ENCODE measurements around the gene HCK. TPM values are rescaled to one million over a fixed set of nuclear protein-coding genes. Genes with fewer than 3 reads are reported as not detected.

The HCK gene
- total RNA-seq (8.3 TPM), polyA plus RNA-seq (12.2 TPM)

DNA sequence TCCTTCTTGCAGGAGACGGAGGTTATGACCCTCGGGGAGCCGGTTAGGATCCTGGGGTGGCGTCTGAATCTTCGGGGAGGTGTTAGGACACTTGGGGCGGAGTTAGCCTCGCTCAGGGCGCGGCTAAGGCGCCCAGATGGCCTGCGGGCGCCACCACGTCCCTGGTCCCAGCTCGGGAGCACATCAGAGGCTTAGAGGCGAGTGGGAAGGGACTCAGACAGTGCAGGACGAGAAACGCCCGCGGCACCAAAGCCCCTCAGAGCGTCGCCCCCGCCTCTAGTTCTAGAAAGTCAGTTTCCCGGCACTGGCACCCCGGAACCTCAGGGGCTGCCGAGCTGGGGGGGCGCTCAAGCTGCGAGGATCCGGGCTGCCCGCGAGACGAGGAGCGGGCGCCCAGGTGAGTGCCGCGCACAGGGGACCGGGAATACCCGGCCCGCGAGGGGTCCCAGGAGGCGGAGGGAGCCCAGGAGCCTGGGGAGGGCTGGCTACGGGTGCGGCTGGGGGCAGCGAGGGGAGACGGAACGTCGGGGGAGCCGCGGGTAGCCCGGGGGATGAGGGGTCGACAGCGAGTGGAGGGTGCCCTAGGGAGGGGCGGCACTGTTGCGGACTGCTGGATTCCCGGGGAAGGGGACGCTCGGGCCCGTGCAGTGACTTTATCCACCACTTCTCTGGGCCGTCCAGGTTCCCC, at the start of gene HCK:
Gene HCK, plus strand, starts transcription at position 153 of the 688 bp plus-strand sequence.
- Histone ChIP-seq H3K4me1 (ENCODE audit: insufficient read depth) (no peaks in the 10 kb centered on the region), H3K27ac (ENCODE audit: low read depth) (peak within 1 kb of the TSS; percentile 38), H3K4me3 (ENCODE audit: low read depth, low read length) (peak within 1 kb of the TSS; percentile 37), H3K36me3 (ENCODE audit: insufficient read depth) (no peaks in the 10 kb centered on the region)
- 2% methylated on average over 58 of the region's 58 CpGs for WGBS
- no peak for DNase-seq (ENCODE audit: extremely low spot score)

DNA sequence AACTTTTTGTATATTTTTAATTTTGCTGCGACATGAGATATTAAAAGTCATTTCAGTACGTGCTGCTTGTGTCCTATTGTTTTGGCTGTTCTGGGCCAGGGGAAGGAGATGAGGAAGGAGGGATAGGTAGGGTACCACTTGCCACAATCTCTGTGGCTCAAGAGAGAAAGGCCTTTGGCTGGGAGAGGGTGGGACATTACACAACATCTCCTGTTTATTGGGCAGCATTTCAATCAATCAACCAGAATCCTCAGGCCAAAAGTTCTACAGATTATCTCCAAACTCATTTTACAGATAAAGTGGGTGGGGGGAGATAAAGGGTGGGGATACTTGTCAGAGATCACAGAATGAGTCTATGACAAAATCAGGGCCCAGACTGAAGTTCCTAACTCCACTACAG, 48.7 kb upstream of the HCK start:
- H3K4me1 ChIP-seq (ENCODE audit: insufficient read depth) = no peaks in the 10 kb centered on the region
- no peak for DNase-seq (ENCODE audit: extremely low spot score)
- no peak overlapping the region for H3K4me3 ChIP-seq (ENCODE audit: low read depth, low read length)
- 61% methylated on average over 2 of the region's 2 CpGs for WGBS
- no peak overlapping the region for H3K27ac ChIP-seq (ENCODE audit: low read depth)
- H3K36me3 ChIP-seq (ENCODE audit: insufficient read depth) = no peaks in the 10 kb centered on the region

DNA sequence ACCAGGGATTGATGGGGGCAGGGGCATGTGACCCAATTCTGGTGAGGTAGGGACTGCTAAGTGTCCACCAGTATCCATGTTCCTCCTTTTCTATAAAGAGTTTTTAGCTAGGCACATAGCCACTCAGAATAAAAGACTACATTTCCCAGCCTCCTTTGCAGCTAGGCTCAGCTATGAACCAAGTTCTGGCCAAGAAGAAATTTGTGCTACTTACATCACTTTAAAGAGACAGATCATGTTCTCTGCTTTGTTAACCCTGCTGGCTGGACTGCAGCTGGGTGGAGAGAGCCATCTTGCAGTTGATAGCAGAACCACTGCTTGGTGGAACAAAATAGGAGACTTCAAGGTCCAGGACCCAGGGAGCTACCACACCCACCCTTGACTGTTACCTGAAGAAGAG, 47.1 kb upstream of the HCK start:
- Histone ChIP-seq H3K27ac (ENCODE audit: low read depth) (no peak overlapping the region), H3K36me3 (ENCODE audit: insufficient read depth) (no peaks in the 10 kb centered on the region), H3K4me1 (ENCODE audit: insufficient read depth) (no peaks in the 10 kb centered on the region), H3K4me3 (ENCODE audit: low read depth, low read length) (no peak overlapping the region)
- DNase-seq (ENCODE audit: extremely low spot score) = no peak

DNA sequence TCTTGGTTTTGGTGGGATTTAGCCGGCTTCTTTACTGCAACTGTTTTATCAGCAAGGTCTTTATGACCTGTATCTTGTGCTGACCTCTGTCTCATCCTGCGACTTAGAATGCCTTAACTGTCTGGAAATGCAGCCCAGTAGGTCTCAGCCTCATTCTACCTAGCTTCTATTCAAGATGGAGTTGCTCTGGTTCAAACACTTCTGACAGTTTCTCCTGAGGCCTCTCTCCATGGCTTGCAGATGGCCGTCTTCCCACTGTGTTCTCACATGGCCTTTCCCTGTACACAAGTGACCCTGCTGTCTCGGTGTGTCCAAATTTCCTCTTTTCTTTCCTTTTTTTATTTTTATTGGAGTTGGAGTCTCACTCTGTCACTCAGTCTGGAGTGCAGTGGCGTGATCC, 46.0 kb upstream of the HCK start:
- Histone ChIP-seq H3K27ac (ENCODE audit: low read depth) (no peak overlapping the region), H3K36me3 (ENCODE audit: insufficient read depth) (no peaks in the 10 kb centered on the region), H3K4me3 (ENCODE audit: low read depth, low read length) (no peak overlapping the region), H3K4me1 (ENCODE audit: insufficient read depth) (no peaks in the 10 kb centered on the region)
- 79% methylated on average over 5 of the region's 5 CpGs for WGBS
- no peak for DNase-seq (ENCODE audit: extremely low spot score)

DNA sequence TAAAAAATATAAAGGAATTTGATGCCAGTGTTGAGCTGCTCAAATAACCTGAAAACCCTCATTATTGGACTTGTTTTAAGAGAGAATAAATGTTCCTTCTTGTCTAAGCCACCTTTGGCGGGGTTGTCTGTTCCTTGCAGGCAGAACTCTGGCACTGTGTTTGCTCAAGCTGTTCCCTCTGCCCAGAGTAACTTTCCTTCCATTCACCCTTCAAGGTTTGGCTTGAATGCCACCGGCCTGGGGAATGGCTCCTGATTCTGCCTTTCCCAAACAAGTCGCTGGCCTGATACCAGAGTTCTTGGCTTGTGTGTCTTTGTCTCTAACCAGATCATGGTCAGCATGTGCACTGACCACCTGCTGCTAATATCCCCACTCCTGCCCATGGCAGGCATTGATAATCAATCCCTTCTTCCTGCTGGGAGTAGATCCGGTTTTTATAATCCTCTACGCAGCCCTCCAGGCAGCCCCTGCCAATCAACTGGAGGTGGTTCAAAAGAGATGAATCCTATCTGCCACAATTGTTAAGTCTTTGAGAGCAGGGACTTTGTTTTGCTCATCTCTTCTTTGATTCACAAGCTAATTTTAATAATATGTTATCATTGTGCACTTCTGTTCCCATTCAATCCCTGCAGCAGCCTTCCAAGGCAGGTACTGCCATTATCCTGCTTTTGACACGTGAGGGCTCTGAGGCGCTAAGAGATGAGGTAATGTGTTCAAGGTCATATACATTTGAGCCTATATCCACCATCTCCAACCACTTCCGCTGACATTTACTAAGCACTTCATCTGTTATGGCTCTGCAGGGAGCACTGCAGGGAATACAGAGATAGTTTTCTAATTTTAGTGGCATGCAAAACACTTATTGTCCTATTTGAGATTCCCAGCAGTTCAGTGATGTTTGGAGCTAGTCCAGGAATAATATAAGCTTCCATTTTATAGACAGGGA, 44.9 kb upstream of the HCK start:
- Histone ChIP-seq H3K27ac (ENCODE audit: low read depth) (no peak overlapping the region), H3K4me1 (ENCODE audit: insufficient read depth) (no peaks in the 10 kb centered on the region), H3K36me3 (ENCODE audit: insufficient read depth) (no peaks in the 10 kb centered on the region), H3K4me3 (ENCODE audit: low read depth, low read length) (no peak overlapping the region)
- DNase-seq (ENCODE audit: extremely low spot score) = no peak
- 52% methylated on average over 8 of the region's 8 CpGs for WGBS

DNA sequence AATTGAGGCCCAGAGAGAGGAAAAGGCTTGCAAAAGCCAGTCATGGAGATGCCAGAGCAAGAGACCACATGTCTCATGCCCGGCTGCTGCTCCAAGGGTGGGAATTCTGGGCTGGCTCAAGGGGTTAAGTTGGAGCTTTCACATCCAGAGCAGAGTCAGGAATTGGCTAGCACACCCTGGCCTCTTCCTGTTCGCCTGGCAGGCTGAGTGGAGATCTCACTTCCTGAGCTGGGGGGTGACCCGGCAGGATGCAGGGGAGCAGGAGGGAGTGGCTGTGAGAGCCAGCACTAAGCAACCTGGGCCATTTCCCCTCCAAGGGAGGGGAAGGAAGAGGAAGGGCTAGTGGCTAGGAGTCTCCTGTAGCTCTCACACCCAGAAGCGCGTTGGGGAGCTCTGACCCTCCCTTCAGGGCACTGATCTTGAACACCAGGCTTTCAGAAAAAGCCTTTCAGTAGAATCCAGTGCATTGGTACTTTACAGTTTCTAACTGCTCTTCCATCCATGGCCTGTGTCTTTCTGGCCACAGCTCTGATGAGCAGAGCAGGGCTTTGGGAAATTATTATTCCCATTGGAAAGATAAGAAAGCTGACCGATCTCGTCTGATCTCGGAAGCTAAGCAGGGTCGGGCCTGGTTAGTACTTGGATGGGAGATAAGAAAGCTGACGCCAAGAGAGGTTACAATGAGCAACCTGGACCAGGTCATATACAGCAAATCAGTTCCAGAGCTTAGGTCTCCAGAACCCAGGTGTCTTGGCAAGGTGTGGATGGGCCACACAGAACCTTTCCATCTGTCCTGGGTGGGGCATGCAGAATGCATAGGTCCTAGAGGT, 44.0 kb upstream of the HCK start:
- WGBS = 18% methylated on average over 10 of the region's 10 CpGs
- no peaks in the 10 kb centered on the region for H3K36me3 ChIP-seq (ENCODE audit: insufficient read depth)
- DNase-seq (ENCODE audit: extremely low spot score) = no peak
- H3K27ac ChIP-seq (ENCODE audit: low read depth) = no peak overlapping the region
- no peaks in the 10 kb centered on the region for H3K4me1 ChIP-seq (ENCODE audit: insufficient read depth)
- H3K4me3 ChIP-seq (ENCODE audit: low read depth, low read length) = no peak overlapping the region

DNA sequence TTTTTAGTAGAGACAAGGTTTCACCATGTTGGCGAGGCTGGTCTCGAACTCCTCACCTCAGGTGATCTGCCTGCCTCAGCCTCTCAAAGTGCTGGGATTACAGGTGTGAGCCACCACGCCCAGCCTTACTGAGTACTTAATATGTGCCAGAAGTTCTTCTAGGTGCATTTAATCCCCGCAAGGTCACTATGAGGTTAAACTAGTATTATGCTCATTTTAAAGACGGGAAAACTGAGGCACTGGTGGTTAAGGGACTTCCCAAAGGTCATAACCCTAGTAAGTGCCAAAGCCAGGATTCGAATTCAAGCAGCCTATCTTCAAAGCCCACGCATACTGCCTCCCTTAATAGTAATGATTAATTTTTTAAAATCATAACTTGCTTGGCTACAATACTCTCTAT, 42.5 kb upstream of the HCK start:
- Histone ChIP-seq H3K4me1 (ENCODE audit: insufficient read depth) (no peaks in the 10 kb centered on the region), H3K27ac (ENCODE audit: low read depth) (no peak overlapping the region), H3K4me3 (ENCODE audit: low read depth, low read length) (no peak overlapping the region), H3K36me3 (ENCODE audit: insufficient read depth) (no peaks in the 10 kb centered on the region)
- WGBS = 87% methylated on average over 7 of the region's 7 CpGs
- no peak for DNase-seq (ENCODE audit: extremely low spot score)

DNA sequence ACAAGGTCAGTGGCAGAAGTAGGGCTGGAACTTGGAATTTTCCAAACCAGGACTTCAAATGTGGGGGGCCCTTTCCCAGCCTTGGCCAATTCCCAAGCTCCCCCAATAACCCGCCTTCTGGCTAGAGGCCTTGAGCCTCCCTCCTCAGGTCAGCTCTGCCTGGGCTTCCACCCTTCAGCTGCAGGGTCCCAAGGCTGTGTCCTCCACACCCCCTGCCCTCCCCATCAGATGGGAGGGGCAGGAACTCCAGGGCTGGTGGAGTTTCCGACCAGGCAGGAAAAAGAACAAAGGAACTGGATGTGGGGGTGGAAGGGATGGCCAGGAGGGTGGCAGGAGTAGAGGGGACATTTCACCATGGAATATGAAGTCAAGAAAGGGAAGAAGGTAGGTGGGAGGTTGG, 41.9 kb upstream of the HCK start, which contains the start of gene CCM2L:
Gene CCM2L, plus strand, starts transcription at position 338 of the 400 bp plus-strand sequence. Its CDS starts 17 bp downstream, at position 355.
- 44% methylated on average over 2 of the region's 2 CpGs for WGBS
- H3K4me3 ChIP-seq (ENCODE audit: low read depth, low read length) = peak within 1 kb of the TSS; percentile 2
- H3K36me3 ChIP-seq (ENCODE audit: insufficient read depth) = no peaks in the 10 kb centered on the region
- no peak within 1 kb of the TSS for H3K27ac ChIP-seq (ENCODE audit: low read depth)
- no peaks in the 10 kb centered on the region for H3K4me1 ChIP-seq (ENCODE audit: insufficient read depth)
- DNase-seq (ENCODE audit: extremely low spot score) = no peak

DNA sequence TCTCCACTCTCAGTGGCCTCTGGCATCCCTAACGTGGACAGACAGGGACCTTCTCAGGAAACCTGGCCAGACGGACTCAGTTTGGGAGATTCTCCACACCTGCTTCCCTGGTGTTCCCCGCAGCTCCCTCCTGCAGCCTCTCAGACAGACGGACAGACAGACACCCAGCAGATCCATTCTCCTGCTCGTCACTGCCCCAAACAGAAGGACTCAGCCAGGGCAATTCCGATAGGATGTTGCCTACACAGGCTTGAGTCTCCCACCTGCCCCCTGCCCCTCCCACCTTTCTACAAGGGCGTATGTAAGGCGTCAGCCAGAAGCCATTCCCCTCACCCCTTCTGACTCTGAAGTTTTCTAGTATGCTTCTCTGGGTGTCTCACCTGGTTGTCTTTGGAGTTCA, 41.4 kb upstream of the HCK start:
- Histone ChIP-seq H3K27ac (ENCODE audit: low read depth) (no peak overlapping the region), H3K36me3 (ENCODE audit: insufficient read depth) (no peaks in the 10 kb centered on the region), H3K4me1 (ENCODE audit: insufficient read depth) (no peaks in the 10 kb centered on the region), H3K4me3 (ENCODE audit: low read depth, low read length) (peak overlapping the region; percentile 2)
- WGBS = 29% methylated on average over 8 of the region's 8 CpGs
- DNase-seq (ENCODE audit: extremely low spot score) = no peak

DNA sequence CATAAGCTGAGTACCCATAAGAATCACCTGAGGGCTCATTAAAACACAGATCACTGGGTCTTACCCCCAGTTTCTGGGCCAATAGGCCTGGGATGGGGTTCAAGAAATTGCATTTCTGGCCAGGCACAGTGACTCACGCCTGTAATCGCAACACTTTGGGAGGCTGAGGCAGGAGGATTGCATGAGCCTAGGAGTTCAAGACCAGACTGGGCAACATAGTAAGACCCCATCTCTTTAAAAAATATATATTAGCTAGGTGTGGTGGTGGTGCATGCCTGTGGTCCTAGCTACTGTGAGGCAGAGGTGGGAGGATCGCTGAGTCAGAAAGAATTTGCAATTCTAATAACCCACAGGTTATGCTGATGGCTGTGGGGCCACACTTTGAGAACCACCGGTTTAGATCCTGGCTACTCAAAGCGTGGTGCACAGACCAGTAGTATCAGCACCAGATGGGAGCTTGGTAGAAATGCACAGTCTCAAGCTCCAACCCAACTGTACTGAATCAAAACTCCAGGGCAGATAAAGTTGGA, 39.8 kb upstream of the HCK start:
- WGBS = 74% methylated on average over 5 of the region's 5 CpGs
- DNase-seq (ENCODE audit: extremely low spot score) = no peak
- Histone ChIP-seq H3K36me3 (ENCODE audit: insufficient read depth) (no peaks in the 10 kb centered on the region), H3K27ac (ENCODE audit: low read depth) (no peak overlapping the region), H3K4me1 (ENCODE audit: insufficient read depth) (no peaks in the 10 kb centered on the region), H3K4me3 (ENCODE audit: low read depth, low read length) (no peak overlapping the region)

DNA sequence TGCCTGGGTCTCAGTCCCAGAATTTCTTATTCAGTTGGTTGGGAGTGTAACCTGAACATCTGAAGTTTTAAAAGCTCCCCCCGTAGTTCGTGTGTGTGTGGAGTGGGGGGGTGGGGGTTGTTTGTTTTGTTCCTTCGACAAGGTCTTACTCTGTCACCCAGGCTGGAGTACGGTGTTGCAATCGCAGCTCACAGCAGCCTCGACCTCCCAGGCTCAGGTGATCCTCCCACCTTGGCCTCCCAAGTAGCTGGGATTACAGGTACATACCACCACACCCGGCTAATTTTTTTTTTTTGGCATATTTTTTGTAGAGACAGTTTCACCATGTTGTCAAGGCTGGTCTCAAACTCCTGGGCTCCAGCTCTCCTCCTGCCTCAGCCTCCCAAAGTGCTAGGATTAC, 38.7 kb upstream of the HCK start:
- Histone ChIP-seq H3K27ac (ENCODE audit: low read depth) (no peak overlapping the region), H3K36me3 (ENCODE audit: insufficient read depth) (no peaks in the 10 kb centered on the region), H3K4me3 (ENCODE audit: low read depth, low read length) (no peak overlapping the region), H3K4me1 (ENCODE audit: insufficient read depth) (no peaks in the 10 kb centered on the region)
- 80% methylated on average over 7 of the region's 7 CpGs for WGBS
- no peak for DNase-seq (ENCODE audit: extremely low spot score)

DNA sequence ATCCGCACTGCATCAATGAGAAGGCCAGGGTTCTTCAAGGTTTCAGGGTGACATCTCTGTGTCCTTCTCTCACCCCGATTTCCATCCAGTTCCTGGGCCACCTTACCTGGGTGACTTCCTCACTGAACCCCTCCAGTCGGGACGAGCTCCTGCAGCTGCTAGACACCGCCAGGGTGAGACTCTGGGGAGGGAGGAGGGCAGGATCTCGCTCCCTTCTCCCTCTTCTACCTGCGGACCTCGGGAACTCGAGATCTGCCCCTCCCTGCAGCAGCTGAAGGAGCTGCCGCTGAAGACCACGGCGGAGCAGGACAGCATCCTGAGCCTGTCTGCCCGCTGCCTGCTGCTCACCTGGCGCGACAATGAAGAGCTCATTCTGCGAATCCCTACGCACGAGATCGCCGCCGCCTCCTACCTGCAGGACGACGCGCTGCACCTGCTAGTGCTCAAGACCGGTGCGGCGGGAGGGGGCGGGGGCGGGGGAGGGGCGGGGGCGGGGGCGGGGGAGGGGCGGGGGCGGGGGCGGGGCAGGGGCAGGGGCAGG, 34.3 kb upstream of the HCK start:
- Histone ChIP-seq H3K4me1 (ENCODE audit: insufficient read depth) (peaks cover 1% of the 10 kb centered on the region), H3K4me3 (ENCODE audit: low read depth, low read length) (no peak overlapping the region), H3K27ac (ENCODE audit: low read depth) (no peak overlapping the region), H3K36me3 (ENCODE audit: insufficient read depth) (no peaks in the 10 kb centered on the region)
- DNase-seq (ENCODE audit: extremely low spot score) = no peak
- 9% methylated on average over 28 of the region's 35 CpGs for WGBS

Measured in urinary bladder (tissue), 4 donors.